ENCODE data around the gene POLL.

Gene POLL

DNA sequence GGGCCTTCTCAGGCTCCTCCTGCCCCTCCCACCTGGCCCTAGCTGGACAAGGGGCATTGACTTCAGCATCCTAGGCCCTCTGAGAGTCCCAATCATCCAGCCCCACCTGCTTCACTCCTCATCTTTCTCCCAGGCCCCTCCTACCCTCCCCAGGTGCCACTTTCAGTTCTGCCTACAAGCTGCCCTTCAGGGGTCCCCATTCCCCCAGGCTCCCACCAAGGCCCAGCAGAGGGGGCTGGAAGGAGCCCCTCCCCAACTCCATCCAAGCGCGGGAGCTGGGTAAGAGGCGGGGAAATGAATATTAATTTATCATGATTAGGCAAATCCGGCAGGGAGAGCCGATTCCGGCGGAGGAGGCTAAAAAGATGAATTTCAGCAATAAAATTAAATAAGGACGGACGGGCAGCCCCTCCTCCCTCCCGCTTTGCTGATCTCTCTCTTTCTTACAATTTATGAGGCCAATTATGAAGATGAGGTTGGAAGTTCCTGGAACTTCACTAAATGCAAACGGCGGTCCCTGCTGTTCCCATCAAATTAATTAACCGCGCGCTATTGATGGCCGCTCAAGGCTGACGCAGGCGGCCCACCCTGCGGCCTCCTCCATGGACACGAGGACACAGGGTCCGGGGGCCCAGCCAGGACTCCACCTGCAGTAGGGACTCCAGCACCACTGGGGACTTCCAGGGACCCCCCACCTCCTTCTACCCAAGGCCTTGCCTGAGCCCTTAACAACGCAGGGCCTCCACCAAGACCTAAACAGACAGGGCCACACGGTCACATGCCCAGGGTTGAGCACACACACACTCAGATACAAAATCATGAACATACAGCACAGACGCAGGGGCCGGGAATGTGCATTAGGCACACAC is 13.9 kb downstream of the POLL start:
- no peak for DNase-seq

DNA sequence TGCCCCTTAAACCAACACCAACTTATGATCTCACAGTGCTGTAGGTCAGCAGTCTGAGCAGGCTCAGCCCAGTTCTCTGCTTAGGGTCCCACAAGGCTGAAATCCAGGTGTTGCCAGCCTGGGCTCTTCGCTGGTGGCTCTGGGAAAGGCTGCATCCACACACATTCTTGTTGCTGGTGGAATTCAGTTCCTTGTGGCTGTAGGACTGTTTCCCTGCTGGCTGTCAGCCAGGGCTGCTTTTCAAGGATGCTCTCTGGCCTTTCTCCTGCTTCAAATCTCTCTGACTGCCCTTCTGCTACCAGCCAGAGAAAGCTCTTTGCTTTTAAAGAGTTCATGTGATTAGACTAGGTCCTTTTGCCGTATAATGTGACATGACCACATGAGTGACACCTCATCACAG is 15.3 kb downstream of the POLL start:
- no peak for DNase-seq

DNA sequence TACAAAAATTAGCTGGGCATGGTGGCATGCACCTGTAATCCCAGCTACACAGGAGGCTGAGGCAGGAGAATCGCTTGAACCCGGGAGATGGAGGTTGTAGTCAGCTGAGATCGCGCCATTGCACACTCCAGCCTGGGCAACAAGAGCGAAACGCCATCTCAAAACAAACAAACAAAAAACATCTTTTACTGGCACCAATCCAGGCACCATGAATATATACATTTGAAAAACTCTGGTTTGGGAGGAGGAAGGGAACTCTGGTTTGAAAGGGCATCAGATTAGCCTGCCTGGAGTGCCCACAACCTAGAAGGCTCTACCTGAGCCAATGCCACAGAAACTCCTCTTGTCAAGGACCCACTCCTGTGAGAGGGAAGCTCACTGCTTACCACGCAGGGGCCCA is 15.9 kb downstream of the POLL start:
- DNase-seq = no peak

DNA sequence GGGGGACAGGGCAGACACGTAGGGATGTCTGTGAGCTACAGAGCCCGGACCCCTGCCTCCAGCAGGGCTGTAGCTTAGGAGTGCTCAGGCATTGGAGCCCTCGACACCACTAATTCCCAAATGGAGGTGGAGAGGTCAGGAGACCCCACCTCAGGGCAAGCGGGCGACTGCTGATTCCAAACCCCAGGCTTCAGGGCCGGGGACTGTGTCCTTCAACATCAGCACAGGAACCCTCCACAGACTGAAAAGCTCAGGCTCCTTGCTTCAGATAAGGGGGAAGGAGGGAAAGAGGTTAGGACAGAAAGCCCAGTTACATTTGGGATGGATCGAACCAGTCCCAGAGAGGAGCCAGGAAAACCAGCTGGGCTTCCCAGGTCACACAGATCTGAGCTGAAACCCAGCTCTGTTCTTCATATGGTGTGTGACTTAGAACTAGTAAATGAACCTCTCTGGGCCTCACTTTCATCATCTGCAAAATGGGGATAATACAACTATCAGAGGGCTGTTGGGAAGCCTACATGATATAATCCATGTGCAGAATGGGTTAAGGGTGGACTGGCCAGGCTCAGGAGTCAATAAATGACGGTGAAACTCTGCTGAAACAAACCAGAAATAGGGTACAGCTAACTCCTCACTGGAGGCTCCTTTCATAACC is 16.7 kb downstream of the POLL start:
- DNase-seq = no peak

DNA sequence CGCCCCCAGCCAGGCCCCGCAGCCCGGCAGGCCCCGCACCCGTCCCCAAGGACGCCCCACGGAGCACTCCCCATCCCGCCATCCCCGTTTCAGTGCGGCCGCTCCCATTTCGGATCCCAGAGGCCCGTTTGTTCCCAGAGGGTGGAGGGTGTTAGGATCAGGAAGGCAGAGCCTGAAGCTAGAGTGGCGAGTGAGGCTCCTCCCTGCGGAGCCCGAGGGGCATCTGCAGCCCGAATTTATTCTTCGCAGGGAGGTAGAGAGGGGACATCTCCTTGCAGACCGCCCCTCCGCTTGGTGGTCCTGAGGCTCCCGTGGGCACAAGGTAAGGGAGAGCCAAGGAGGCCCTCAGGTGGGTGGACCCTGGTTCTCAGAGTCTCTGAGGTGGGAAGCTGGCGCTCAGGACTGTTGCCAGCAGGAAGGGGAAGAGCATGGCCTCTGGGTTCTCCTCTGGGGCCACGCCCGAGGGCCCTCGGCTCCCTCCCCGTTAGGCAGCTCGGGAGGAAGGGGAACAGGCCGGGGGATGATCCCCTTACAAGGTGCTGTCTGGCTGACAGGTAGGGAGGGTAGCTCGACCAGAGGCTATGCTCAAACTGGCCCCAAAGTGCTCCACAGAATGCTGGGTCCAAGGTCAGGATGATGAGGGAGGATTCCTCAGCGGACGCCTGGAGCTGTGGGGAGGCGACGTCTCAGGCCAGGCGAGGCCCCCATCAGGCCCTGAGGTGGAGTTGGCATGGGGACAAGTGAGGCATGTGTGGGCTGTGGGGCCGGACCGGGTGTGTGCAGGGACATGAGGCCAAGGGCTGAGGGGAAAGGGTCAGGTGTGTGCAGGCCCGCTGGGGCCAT is 17.4 kb downstream of the POLL start:
- DNase-seq = no peak

DNA sequence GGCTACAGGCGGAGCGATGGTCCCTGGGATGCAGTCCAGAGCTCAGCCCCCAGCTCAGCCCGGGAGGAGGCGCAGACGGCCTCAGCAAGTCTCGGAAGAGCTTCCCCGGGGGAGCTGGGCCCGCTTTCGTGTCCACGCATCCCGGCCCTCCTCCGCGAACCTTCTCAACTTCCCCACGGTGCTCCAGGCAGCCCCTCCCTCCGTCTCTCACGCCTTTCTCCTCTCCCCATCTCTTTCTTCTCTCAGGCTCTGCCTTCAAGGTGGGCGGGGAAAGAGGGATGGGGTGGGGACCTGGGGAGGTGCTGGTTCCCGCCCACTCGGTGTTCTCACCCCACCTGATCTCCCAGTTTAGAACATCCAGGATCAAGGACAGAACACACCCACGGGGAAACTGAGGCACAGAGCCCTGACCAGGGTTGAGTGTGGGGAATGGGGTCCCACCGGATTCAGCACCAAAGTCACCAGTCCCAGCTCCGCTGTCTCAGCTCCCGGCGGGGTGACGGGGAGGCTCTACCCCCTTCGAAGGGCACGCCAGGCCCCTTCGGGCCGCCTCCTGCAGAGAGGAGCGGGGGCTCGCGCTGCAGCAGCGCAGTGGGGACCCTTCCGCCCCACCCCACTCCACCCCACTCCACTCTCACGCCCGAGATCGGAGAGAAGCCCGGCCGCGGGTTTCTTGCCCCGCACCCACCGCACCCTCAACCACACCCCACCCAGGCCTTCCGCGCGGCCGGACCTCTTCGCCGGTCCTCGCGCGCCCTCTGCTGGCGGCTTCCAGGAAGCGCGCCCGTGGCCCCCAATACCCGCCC is 18.2 kb downstream of the POLL start:
- DNase-seq = peak; percentile 37

DNA sequence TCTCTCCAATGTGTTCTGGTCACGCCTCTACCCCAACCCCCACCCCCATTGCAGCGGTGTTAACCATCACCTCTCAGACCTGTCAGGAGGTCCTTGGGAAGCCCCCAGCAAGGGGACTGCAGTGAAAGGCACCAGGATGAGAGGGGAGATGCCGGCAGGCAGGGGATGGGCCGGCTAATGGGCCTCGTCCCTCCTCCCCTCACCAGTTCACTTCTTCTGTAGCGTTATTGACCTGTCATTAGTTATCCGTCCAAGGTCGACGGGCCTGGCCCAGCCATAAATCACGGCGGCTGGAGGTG is 18.8 kb downstream of the POLL start:
- no peak for DNase-seq

DNA sequence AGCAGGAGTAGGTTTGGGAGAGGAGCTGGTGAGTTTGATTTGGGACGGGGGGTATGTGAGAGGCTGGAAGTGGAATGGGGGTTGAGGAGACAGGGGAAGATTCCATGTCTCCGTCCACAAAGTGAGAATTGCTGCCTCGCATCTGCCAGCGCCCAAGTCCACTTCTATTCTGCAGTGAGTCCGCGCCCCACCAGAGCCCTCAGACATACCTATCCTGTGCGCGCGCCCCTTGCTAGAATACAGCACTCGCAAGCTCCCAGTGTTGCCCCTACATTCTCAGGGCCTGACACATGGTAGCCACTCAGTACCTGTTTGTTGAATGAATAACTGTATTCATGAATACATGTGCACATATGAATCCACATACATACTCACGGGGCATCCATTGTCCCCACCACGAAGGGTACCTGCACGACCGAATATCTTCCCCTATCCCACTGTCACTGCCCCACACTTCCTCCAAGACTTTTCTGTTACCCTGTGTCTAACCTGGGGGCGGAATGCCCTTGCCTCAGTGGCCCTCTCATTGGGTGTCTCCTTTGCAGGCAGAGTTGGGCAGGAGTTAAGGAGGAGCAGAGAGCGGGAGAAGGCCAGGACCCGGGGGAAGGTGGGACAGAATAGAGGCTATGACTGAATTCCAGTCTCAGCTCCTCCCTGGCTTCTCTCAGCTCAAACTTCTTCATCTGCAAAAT is 19.9 kb downstream of the POLL start:
- DNase-seq = no peak

DNA sequence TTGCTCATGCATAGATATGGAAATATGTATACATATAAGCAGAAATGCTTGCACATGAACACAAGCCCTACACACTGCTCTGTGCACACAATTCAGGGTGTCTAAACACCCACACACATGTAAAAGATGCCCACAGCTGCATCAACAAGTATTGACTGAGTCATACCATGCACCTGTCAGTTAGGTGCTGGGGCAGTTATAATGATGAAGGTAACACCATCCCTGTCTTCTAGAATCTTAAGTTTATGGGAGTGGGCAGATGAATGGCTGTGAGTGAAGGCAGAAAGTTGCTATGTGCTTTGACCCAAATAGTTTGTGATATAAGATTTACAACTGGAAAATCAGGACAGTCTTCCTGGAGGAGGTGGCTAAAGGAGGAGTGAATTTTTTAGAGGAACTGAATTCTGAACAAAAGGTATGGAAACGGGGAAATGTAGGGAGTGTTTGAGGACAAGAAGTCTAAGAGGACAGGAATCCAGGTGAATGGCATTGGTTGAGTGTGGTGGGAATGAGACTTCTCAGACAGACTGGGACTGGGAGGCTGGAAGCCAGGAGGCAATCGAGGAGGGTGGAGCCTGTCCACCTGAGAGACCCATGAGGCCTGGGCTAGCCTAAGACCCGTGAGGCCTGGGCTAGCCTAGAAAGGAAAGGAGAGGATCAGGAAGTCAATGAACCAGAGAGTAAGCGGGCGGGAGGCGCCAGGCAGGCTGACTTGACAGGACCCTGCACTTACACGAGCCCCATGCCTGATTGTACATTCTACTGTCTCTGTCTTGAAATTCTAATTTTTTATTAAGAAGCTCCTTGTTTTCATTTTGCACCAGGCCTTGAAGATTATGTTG is 20.7 kb downstream of the POLL start:
- no peak for DNase-seq

DNA sequence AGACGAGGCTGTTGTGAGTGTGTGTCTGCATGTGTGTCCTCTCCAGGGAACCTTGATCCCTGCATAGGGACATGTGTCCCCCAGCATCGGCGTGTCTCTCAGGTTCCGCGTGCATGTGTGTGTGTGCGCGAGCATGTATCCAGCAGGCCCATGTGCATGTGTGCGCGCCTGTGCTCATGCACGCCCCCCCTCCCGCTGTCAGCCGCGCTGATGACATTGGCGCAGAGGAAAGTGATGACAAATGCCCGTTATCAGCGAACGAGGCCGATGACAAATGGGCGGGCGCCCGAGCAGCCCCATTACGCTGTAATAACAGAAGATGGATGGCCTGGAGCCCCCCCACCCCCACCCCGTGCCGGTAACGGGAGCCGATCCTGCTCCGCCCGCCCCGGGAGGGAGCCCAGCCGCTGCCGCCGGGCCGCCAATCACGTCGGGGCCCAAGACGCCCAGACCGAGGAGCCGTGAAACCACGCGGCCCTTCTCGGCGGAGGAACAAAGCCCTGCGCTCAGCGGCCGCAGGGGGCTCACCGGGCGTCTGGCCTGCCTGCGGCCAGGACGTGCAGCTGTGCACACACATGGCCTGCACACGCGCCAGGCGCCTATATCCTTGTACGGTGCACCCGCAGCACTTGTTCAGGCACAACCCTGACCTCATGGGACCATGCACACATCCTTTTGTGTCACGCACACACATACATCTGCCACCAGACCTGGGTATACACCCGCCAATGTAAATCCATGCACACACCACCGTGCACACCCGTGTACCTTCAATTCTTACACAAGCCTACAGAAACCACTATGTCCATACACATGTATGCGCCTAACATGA is 21.5 kb downstream of the POLL start:
- DNase-seq = peak; percentile 45

DNA sequence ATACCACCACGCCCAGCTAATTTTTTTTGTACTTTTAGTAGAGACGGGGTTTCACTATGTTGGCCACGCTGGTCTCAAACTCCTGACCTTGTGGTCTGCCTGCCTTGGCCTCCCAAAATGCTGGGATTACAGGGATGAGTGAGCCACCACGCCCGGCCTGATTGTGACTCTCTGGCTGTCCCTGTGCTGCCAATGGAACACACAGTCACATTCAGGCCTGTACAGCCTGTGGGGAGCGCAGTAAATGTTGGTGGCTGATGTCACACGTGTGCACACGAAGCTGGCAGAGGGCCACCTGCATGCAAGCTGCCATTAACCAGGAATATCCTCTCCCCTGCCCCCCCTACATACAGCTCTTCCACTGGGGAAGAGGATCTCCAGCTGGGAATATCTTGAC is 22.1 kb downstream of the POLL start:
- DNase-seq = no peak

DNA sequence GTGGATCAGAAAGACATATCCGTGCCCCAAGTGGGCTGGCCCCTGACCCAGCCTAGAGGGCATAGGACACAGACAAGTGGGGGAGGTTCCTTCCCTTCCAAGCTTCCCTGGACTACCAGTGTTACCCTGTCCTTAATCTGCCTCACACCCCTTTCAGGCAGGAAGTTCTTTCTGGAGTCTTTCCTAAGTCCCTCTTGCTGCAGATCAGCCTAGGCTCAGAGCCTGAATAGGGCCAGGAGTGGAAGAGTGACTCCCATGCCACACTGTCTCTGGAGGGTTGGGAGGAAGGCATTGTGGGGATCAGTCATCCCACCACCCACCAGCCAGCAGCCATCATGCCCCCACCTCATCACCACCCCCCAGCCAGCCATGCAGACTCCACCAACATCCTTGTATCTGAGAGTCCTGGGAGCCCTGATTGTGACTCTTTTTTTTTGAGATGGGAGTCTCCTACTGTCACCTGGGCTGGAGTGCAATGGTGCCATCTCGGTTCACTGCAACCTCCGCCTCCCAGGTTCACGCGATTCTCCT is 22.6 kb downstream of the POLL start:
- DNase-seq = no peak

DNA sequence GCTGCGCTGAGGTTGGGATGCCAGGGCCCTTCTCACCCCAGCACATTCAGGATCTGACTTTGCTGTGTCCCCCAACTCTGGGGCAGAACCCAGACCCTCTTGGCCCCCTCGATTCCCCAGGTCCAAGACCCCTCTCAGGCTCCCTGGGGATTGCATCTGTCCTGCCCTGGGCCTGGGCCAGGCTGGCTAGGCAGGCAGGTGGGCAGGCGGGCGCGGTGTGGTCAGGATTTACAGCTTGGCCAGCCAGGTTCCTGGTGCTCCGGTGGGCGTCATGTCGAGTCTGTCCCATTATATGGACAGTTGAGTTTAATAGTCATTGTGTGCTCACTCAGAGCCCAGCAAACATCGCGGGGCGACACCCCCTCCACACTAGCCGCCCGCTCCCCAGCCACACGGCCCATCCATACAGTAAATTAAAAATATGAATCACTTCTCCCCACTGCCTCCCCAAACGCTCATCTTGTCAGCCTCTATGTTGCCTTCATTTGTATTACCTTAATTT is 23.5 kb downstream of the POLL start:
- DNase-seq = no peak

DNA sequence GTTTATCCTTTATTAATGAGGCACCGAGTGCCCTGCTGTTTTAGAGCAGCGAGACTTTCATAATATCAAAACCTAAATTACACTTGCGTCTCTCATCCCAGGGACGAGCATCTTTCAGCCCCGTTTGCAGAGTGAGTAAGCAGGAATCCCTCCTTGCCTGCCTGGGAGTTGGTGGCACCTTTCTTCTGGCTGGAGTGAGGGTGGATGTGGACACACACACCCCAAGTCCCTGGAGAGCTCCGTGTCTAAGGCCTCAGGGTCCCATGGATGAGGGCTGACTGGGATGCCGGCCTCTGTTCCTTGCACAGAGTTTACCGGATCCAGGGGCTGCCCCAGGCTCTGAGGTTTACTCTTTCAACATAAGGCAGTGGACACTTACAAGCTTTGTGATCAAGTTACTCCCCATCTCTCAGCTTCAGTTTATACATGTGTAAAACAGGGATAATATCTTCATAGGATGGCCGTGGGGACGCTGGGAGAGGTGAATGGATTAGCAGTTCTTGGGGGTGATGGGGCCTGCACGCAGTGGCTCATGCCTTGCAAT is 24.5 kb downstream of the POLL start:
- no peak for DNase-seq

DNA sequence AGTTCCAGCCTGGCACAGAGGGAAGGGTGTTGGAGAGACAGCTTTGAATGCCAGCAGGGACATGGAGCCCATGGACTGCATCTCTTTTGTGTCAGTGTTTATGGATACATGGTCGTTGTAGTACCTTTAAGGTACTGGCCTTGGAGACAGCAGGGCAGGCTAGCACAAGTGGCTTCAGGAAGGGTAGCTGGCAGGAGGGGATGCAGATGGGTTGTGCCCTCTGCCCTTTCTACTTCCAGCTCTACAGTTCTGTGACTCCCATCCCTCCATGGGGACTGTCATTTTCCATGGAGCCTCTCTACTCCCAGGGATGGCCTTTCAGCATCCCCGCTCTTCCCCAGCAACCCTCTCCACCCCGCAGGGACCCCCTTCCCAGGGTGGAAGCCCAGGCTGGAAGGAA is 25.1 kb downstream of the POLL start:
- no peak for DNase-seq

DNA sequence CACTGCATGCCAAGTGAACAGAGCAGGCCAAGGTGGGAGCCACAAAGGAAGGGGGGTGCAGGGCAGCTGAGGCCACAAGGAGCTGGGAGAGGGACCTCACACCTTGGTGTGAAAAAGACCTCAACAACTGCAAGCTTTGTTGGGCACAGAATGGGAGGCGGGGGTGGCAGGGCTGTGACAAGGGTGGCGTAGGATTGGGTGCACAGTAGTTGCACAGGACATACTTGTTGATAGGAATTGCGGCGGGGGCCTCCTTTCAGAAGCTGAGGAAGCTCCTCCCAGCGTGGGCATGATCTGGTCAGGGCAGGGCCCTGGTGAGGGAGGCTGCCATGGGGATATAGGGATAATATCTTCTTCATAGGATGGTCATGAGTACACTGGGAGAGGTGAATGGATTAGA is 25.8 kb downstream of the POLL start:
- DNase-seq = no peak

DNA sequence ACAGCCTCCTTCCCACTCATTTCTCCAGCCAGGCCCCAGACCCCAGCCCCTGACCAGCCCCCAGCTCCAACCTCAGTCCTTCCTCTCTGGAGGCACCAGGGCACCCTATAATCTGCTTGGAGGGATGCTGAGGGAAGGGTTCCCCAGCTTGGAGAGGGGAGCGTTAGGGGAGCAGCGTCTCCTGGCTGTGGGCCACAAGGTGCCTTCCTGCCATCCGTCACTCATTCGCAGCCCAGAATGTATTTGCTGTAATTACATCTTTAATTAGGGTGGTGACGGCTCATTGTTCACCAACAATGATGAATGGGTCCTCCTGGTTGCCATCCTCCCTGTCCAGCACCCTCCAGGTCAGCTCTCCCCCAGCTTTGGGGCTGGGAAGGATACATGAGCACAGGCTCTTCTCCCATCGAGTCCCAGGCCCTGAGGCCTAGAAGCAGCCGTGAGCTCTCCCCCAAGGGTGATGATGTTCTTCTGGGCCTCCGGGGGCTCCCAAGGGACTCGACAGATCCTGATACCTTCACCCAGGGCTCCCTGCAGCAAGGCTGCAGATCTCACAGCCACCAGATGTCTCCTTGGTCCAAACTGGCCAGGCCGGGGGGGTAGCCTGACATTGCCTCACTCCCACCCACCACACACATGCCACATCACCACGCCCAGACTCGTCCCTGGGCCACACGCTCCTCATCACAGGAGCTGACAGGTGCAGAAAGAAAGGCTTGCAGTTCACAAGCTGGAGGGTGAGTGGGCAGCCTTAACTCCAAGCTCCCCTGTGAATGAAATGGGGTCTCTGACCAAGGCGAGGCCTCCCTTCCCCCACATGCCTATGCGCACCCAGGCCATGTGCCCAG is 26.8 kb downstream of the POLL start:
- DNase-seq = no peak

DNA sequence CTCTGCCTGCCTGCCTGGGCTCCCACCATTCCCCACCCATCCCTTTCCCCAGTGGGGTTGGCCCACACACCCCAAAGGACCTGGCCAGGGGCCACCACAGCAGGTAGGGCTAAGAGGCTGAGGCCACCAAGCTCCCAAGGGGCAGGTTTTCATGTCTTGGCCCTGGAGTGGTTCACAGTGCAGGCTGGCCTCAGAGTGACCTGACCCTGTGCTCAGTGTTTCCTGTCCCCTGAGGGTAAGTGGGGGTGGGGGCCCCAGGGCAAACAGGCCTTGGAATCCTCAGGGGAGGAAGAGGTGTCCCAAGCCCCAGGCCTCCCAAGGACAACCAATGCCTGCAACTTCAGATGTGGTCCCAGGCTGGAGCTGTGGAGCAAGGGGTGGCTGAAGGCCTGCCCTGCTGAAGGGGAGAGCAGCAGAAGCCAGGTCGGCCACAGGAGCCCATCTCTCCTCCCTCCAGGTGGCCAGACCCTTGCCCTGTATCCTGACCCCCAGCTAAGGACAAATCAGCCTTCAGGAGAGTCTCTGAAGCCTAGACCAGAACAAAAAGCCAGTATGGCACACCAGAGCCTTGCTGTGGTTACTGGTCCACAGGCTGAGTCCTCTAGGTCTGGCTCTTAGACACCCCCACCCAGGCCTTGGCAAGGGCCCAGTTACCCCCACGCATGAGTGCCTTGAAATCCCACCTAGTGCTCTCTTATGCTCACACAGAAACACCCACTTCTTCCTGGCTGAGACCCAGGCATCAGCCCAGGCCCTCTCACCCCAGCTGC is 27.6 kb downstream of the POLL start:
- DNase-seq = no peak
